HepG2 (cell line): Measurements from ENCODE around the gene IGLON5. TPM values are rescaled to one million over a fixed set of nuclear protein-coding genes. Genes with fewer than 3 reads are reported as not detected.

Source experiments
- AGO2 ChIP-seq: fragments of 200-400 bp; formaldehyde crosslinking; optimal IDR thresholded peaks from 2 replicates; pipeline ENCODE3; 2017; ENCODE audit warnings: mild to moderate bottlenecking, low read depth, low read length, moderate library complexity
- BCL3 ChIP-seq: sonication (generic); formaldehyde crosslinking; IDR thresholded peaks from 2 replicates; pipeline ENCODE4 v1.5.1; 2020; ENCODE audit warnings: mild to moderate bottlenecking, missing genetic modification reagents, moderate library complexity
- CC2D1A ChIP-seq: sonication (generic); formaldehyde crosslinking; IDR thresholded peaks from 2 replicates; pipeline ENCODE4 v1.8.1; 2023; ENCODE audit warnings: mild to moderate bottlenecking, missing genetic modification reagents
- HIC2 ChIP-seq: sonication (generic); formaldehyde crosslinking; IDR thresholded peaks from 2 replicates; pipeline ENCODE4 v1.9.0; 2022; ENCODE audit warnings: low read depth, missing genetic modification reagents
- NCOA5 ChIP-seq: sonication (generic); formaldehyde crosslinking; IDR thresholded peaks from 2 replicates; pipeline ENCODE4 v1.4.0; 2020; ENCODE audit warnings: missing genetic modification reagents
- NFKBIZ ChIP-seq: IDR thresholded peaks from 2 replicates; pipeline ENCODE4 v1.6.1; 2018; ENCODE audit warnings: missing genetic modification reagents, missing compliant biosample characterization
- NKX3-1 ChIP-seq: sonication (generic); formaldehyde crosslinking; IDR thresholded peaks from 2 replicates; pipeline ENCODE4 v1.5.0; 2020; ENCODE audit warnings: missing genetic modification reagents
- NRL ChIP-seq: sonication (generic); formaldehyde crosslinking; IDR thresholded peaks from 2 replicates; pipeline ENCODE4 v1.5.0; 2020; ENCODE audit warnings: missing genetic modification reagents, mild to moderate bottlenecking, moderate library complexity, borderline replicate concordance
- POLR2G ChIP-seq: fragments of 200-400 bp; formaldehyde crosslinking; IDR thresholded peaks from 2 replicates; pipeline ENCODE4 v1.6.1; 2018; ENCODE audit warnings: mild to moderate bottlenecking, low read depth, low read length, moderate library complexity
- RBFOX2 ChIP-seq: fragments of 200-400 bp; formaldehyde crosslinking; IDR thresholded peaks from 2 replicates; pipeline ENCODE4 v1.6.1; 2017; ENCODE audit warnings: low read depth, mild to moderate bottlenecking, low read length
- RBM22 ChIP-seq: fragments of 200-400 bp; formaldehyde crosslinking; optimal IDR thresholded peaks from 2 replicates; pipeline ENCODE3; 2017; ENCODE audit warnings: mild to moderate bottlenecking, low read length, moderate library complexity
- RXRA ChIP-seq: sonication (generic); formaldehyde crosslinking; IDR thresholded peaks from 2 replicates; pipeline ENCODE4 v1.5.1; 2020; ENCODE audit warnings: missing genetic modification reagents
- STAG1 ChIP-seq: sonication (generic); formaldehyde crosslinking; IDR thresholded peaks from 2 replicates; pipeline ENCODE4 v1.4.0; 2020; ENCODE audit warnings: missing genetic modification reagents
- ZBTB33 ChIP-seq: sonication (generic); formaldehyde crosslinking; IDR thresholded peaks from 2 replicates; pipeline ENCODE4 v1.4.0; 2020; ENCODE audit warnings: missing genetic modification reagents
- ZC3H4 ChIP-seq: sonication (generic); formaldehyde crosslinking; IDR thresholded peaks from 2 replicates; pipeline ENCODE4 v1.4.0; 2020; ENCODE audit warnings: missing genetic modification reagents, borderline replicate concordance
- ZNF20 ChIP-seq: sonication (generic); formaldehyde crosslinking; IDR thresholded peaks from 2 replicates; pipeline ENCODE4 v1.4.0; 2020; ENCODE audit warnings: mild to moderate bottlenecking, moderate library complexity, missing genetic modification reagents
- ZNF687 ChIP-seq: sonication (generic); formaldehyde crosslinking; IDR thresholded peaks from 2 replicates; pipeline ENCODE4 v1.5.1; 2020; ENCODE audit warnings: mild to moderate bottlenecking, missing genetic modification reagents, moderate library complexity
- ZNF768 ChIP-seq: sonication (generic); formaldehyde crosslinking; IDR thresholded peaks from 2 replicates; pipeline ENCODE4 v1.4.0; 2020; ENCODE audit warnings: missing genetic modification reagents
- ZNF883 ChIP-seq: sonication (generic); formaldehyde crosslinking; IDR thresholded peaks from 2 replicates; pipeline ENCODE4 v1.5.1; 2020; ENCODE audit warnings: mild to moderate bottlenecking, missing genetic modification reagents; ENCODE audit errors: not compliant biosample characterization
- polyA plus RNA-seq, 8 experiments: library from polyadenylated mRNA; depleted of rRNA in 3 of 8; stranded (reverse) in 7 of 8; unstranded in 1 of 8; fragments of >200 nt; fragmentation: Illumina TruSeq in 4 of 8; extraction: Trizol in 4 of 8; gene quantifications; 2 replicates each; pipeline versions ENCODE4 v1.2.1 to v1.2.3, GENCODE V29; 2011 to 2016; ENCODE audit warnings: low read depth in 4 of 8, missing spikeins in 1 of 8, mixed read lengths in 1 of 8; ENCODE audit not compliant: insufficient read depth in 1 of 8
- total RNA-seq, 5 experiments: library from RNA; depleted of rRNA; stranded (reverse); fragments of >200 nt; fragmentation: Illumina TruSeq; extraction: Trizol; gene quantifications; 2 replicates each; pipeline ENCODE4 v1.2.3, GENCODE V29; 2016; ENCODE audit warnings: low read depth in 1 of 5

IGLON5 gene
- total and polyA plus RNA-seq, 2 of the 13 experiments (the other 11 are each of a cell fraction or from before 2014, with no cell fraction given), result 0.04 to 5.7 TPM

- TF ChIP-seq ZC3H4 (CRISPR knock-in tag) (peak; percentile 66; the same call in 1 of the 2 replicates), STAG1 (CRISPR knock-in tag) (peak; percentile 35; the same call in 1 of the 2 replicates), CC2D1A (CRISPR knock-in tag) (no peak), AGO2 (peak; percentile 99), NKX3-1 (CRISPR knock-in tag) (no peak), HIC2 (CRISPR knock-in tag) (peak; percentile 73; the same call in 1 of the 2 replicates), ZBTB33 (CRISPR knock-in tag) (0 out of 2 replicates have a peak, but pooled peaks have one; percentile 26), ZNF768 (CRISPR knock-in tag) (peak; percentile 44; the same call in 1 of the 2 replicates), NFKBIZ (no peak), NCOA5 (no peak), RBM22 (peak; percentile 65), ZNF883 (CRISPR knock-in tag) (no peak), RBFOX2 (peak; percentile 91), ZNF687 (peak; percentile 64), RXRA (CRISPR knock-in tag) (peak; percentile 23; the same call in 1 of the 2 replicates), POLR2G (peak; percentile 17; the same call in 1 of the 2 replicates), NRL (CRISPR knock-in tag) (0 out of 2 replicates have a peak, but pooled peaks have one; percentile 30), BCL3 (no peak), ZNF20 (CRISPR knock-in tag) (no peak)
These were observed 35.3 kb downstream of the IGLON5 start (continued) for GRCh38 chr19:51346742-51347141.
